Measurements from ENCODE around the gene FBXL14. TPM values are rescaled to one million over a fixed set of nuclear protein-coding genes. Genes with fewer than 3 reads are reported as not detected.

Gene FBXL14
- polyA plus RNA-seq, 1 of the 3 experiments (the other 2 are of a cell fraction) = 11.3 TPM

GRCh38 chr12:1567852-1568251 lies 26.5 kb downstream of the FBXL14 start:
- H3K9ac ChIP-seq = no peak overlapping the region
- no peaks in the 10 kb centered on the region for H3K9me2 ChIP-seq
- no peak overlapping the region for H3K4me2 ChIP-seq
- no peak for DNase-seq
- no peak overlapping the region for H3K27ac ChIP-seq (ENCODE audit: low read depth in 2 of 2, low read length in 1 of 2)
- WGBS (ENCODE audit: low lambda C conversion rate) = 90% methylated on average over 6 of the region's 6 CpGs
- CTCF ChIA-PET = interaction anchor here (1.8 to 2.3 kb wide), 2 partner anchors 16 to 450 kb away, joined by 7 to 8 read pairs; no protein-coding TSS in a partner anchor
- H3K9me3 ChIP-seq = no peaks in the 10 kb centered on the region
- H3K4me3 ChIP-seq (ENCODE audit: low read depth in 2 of 2, low read length in 1 of 2) = no peak overlapping the region
- no peak for TF ChIP-seq GABPA (IDR thresholded peaks at IDR 0.05; ENCODE audit: low read depth)
- no peak for TF ChIP-seq FOXJ3 (CRISPR knock-in tag; IDR thresholded peaks at IDR 0.05)
- TF ChIP-seq ELF1 (IDR thresholded peaks at IDR 0.05) = no peak
- TF ChIP-seq IRF3 (IDR thresholded peaks at IDR 0.05; ENCODE audit: low read depth, low read length) = no peak
- no peak for TF ChIP-seq SMC3 (IDR thresholded peaks at IDR 0.05; ENCODE audit: low read depth, low read length)
- TF ChIP-seq PBX3 (IDR thresholded peaks at IDR 0.05) = no peak
- no peak for TF ChIP-seq TAF1 (IDR thresholded peaks at IDR 0.05; ENCODE audit: borderline replicate concordance, low read depth, low read length)
- no peak for TF ChIP-seq TCF12 (IDR thresholded peaks at IDR 0.05)
- no peak for TF ChIP-seq RXRA (IDR thresholded peaks at IDR 0.05; ENCODE audit: borderline replicate concordance, low read depth)
- TF ChIP-seq MXI1 (IDR thresholded peaks at IDR 0.05; ENCODE audit: low read depth, low read length) = no peak
- no peak for TF ChIP-seq ZBTB33 (IDR thresholded peaks at IDR 0.05; ENCODE audit: borderline replicate concordance, low read depth)
- no peak for TF ChIP-seq YY1 (IDR thresholded peaks at IDR 0.05; ENCODE audit: low read depth)
- no peak for TF ChIP-seq POLR2AphosphoS5 (IDR thresholded peaks at IDR 0.05; ENCODE audit: low read depth, low read length)
- no peak for TF ChIP-seq RAD21 (IDR thresholded peaks at IDR 0.05; ENCODE audit: low read length)
- TF ChIP-seq FOXM1 (IDR thresholded peaks at IDR 0.05; ENCODE audit: low read depth) = no peak
- H2AFZ ChIP-seq (ENCODE audit: low read depth) = no peak overlapping the region
- H4K20me1 ChIP-seq (ENCODE audit: insufficient read depth) = peaks cover 56% of the 10 kb centered on the region
- POLR2A ChIA-PET = interaction anchor here (0.5 kb wide), 1 partner anchor 95 kb away, joined by 3 read pairs; no protein-coding TSS in a partner anchor
- H3K79me2 ChIP-seq (ENCODE audit: insufficient read depth) = peaks cover 100% of the 10 kb centered on the region
- H3K4me1 ChIP-seq (ENCODE audit: control insufficient read depth in 1 of 2, insufficient read depth in 2 of 2, low read depth in 1 of 2, low read length in 1 of 2) = peaks cover 0 to 14% of the 10 kb centered on the region in 2 experiments; a peak in 1 of 4 replicates
- no peaks in the 10 kb centered on the region for H3K27me3 ChIP-seq (ENCODE audit: insufficient read depth)
- peaks cover 8% of the 10 kb centered on the region for H3F3A ChIP-seq (replicated peaks; ENCODE audit: insufficient read depth)
- no peaks in the 10 kb centered on the region for H3K36me3 ChIP-seq (replicated peaks in 1 of 2; ENCODE audit: control insufficient read depth in 1 of 2, insufficient read depth in 2 of 2, low read length in 1 of 2)
